WERI-Rb-1 (cell line): ENCODE data around the gene C11orf52.
"Not testable (repeated sequence)": the region's sequence is repeated elsewhere in the genome, so short reads cannot be mapped to it uniquely, and the experiment has no call there.

ENCODE experiments used
- DNase-seq: peaks from one replicate; pipeline ENCODE4 v3.0.0-alpha.2; 2020
- H3K27ac ChIP-seq: fragments of 250-450 bp; sonication (Bioruptor Pico); 2 replicates; pipeline ENCODE4 v1.5.1; 2020; ENCODE audit warnings: mild to moderate bottlenecking, moderate library complexity
- H3K27me3 ChIP-seq: fragments of 250-450 bp; sonication (Bioruptor Pico); 2 replicates; pipeline ENCODE4 v1.5.1; 2021; ENCODE audit warnings: mild to moderate bottlenecking, low read depth, moderate library complexity; ENCODE audit not compliant: insufficient read depth, severe bottlenecking
- H3K36me3 ChIP-seq: fragments of 250-450 bp; sonication (Bioruptor Pico); 2 replicates; pipeline ENCODE4 v1.5.1; 2020; ENCODE audit warnings: mild to moderate bottlenecking, moderate library complexity
- H3K4me3 ChIP-seq: 2 replicates; pipeline ENCODE4 v1.5.1; 2011; ENCODE audit warnings: low read depth, mild to moderate bottlenecking, control low read depth, low read length
- H3K9me3 ChIP-seq: fragments of 250-450 bp; sonication (Bioruptor Pico); 2 replicates; pipeline ENCODE4 v1.5.1; 2021; ENCODE audit warnings: mild to moderate bottlenecking, moderate library complexity; ENCODE audit not compliant: severe bottlenecking
- TF ChIP-seq, protein P1 (sequence below): IDR thresholded peaks from 2 replicates; pipeline ENCODE4 v1.5.1; 2011; ENCODE audit warnings: low read depth, mild to moderate bottlenecking, control low read depth, inconsistent platforms, low read length

Gene C11orf52

DNA sequence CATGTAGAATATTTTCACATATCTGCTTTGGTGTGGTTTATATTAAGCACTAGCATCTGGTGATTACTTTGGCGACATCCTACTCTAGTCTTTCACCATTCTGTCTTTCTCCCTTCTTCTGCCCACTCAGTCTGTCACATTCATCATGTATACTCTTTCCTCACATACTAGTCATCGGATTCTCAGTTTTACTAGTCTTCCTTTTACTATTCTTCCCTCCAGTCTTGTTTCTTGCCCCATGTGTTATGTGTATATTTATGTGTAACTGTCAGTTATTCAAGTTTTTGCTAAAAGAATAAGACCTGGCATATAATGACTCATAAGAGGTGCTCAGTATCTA lies 13.9 kb downstream of the C11orf52 start:
- no peak overlapping the region for H3K27ac ChIP-seq
- no peaks in the 10 kb centered on the region for H3K9me3 ChIP-seq
- no peak for DNase-seq
- H3K27me3 ChIP-seq = no peaks in the 10 kb centered on the region
- TF ChIP-seq, protein P1, sequence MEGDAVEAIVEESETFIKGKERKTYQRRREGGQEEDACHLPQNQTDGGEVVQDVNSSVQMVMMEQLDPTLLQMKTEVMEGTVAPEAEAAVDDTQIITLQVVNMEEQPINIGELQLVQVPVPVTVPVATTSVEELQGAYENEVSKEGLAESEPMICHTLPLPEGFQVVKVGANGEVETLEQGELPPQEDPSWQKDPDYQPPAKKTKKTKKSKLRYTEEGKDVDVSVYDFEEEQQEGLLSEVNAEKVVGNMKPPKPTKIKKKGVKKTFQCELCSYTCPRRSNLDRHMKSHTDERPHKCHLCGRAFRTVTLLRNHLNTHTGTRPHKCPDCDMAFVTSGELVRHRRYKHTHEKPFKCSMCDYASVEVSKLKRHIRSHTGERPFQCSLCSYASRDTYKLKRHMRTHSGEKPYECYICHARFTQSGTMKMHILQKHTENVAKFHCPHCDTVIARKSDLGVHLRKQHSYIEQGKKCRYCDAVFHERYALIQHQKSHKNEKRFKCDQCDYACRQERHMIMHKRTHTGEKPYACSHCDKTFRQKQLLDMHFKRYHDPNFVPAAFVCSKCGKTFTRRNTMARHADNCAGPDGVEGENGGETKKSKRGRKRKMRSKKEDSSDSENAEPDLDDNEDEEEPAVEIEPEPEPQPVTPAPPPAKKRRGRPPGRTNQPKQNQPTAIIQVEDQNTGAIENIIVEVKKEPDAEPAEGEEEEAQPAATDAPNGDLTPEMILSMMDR = no peak
- no peak overlapping the region for H3K4me3 ChIP-seq
- H3K36me3 ChIP-seq = no peaks in the 10 kb centered on the region

- H3K9me3 ChIP-seq, H3K27me3 ChIP-seq, H3K4me3 ChIP-seq, H3K27ac ChIP-seq, H3K36me3 ChIP-seq, DNase-seq: not testable (repeated sequence)
Observed at GRCh38 chr11:111933176-111933575, 14.5 kb downstream of the C11orf52 start.

DNA sequence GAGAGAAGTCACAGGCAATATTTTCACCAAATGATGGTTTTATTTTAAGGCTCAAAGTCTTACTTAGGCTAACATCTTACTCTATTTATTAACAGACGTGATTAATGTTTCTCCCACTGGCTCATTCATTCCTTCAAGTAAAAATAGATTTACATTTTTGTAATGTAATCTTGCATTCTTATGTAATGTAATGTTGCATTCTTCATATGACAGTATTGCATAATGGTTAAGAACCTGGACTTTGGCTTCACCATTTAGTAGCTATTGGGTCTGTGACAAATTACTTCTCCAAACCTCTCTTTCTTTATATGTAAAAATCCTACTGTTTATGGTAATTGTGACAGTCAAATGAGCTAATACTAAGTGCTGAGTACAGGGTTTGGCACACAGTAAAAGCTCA lies 15.2 kb downstream of the C11orf52 start:
- Histone ChIP-seq H3K27me3 (no peaks in the 10 kb centered on the region), H3K27ac (no peak overlapping the region), H3K36me3 (peaks cover 4% of the 10 kb centered on the region; the same call in 1 of the 2 replicates), H3K9me3 (no peaks in the 10 kb centered on the region), H3K4me3 (no peak overlapping the region)
- DNase-seq = no peak
- TF ChIP-seq, protein P1 = no peak

DNA sequence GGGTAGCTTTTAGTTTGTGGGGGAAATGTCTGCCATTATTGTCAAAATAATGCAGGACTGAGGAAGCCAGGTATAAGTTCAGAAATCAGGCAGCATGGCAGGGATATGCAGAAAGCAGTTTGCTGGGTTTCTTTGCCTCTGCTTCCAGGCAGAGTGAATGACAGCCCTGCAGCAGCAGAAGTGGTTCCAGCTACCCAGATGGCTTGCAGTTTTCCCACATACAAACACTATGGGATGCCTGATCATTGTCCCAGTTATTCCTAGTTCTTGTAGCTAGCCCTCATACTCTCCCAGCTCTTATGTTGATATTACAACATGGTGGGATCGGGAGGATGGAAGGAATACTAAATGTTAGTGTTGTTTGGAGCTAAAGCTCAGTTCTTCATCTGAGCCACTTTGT lies 15.6 kb downstream of the C11orf52 start:
- no peaks in the 10 kb centered on the region for H3K9me3 ChIP-seq
- H3K36me3 ChIP-seq = peaks cover 8% of the 10 kb centered on the region; the same call in 1 of the 2 replicates
- TF ChIP-seq, protein P1 = no peak
- H3K27me3 ChIP-seq = no peaks in the 10 kb centered on the region
- no peak overlapping the region for H3K27ac ChIP-seq
- no peak for DNase-seq
- H3K4me3 ChIP-seq = no peak overlapping the region

- peak; percentile 39 for DNase-seq
- Histone ChIP-seq H3K4me3 (peak overlapping the region; percentile 64), H3K27me3 (no peaks in the 10 kb centered on the region), H3K27ac (peak overlapping the region; percentile 65), H3K36me3 (peaks cover 9% of the 10 kb centered on the region; the same call in 1 of the 2 replicates), H3K9me3 (no peaks in the 10 kb centered on the region)
- TF ChIP-seq, protein P1 = no peak
Observed at GRCh38 chr11:111935317-111936039, 16.8 kb downstream of the C11orf52 start.

GRCh38 chr11:111936040-111936540 lies 17.4 kb downstream of the C11orf52 start:
- TF ChIP-seq, protein P1 = no peak
- Histone ChIP-seq H3K27me3 (no peaks in the 10 kb centered on the region), H3K27ac (peak overlapping the region; percentile 65), H3K4me3 (peak overlapping the region; percentile 64), H3K9me3 (no peaks in the 10 kb centered on the region), H3K36me3 (peaks cover 9% of the 10 kb centered on the region; the same call in 1 of the 2 replicates)
- DNase-seq = peak; percentile 60
